ENCODE measurements around the gene ABCA7.

ABCA7 gene

DNA sequence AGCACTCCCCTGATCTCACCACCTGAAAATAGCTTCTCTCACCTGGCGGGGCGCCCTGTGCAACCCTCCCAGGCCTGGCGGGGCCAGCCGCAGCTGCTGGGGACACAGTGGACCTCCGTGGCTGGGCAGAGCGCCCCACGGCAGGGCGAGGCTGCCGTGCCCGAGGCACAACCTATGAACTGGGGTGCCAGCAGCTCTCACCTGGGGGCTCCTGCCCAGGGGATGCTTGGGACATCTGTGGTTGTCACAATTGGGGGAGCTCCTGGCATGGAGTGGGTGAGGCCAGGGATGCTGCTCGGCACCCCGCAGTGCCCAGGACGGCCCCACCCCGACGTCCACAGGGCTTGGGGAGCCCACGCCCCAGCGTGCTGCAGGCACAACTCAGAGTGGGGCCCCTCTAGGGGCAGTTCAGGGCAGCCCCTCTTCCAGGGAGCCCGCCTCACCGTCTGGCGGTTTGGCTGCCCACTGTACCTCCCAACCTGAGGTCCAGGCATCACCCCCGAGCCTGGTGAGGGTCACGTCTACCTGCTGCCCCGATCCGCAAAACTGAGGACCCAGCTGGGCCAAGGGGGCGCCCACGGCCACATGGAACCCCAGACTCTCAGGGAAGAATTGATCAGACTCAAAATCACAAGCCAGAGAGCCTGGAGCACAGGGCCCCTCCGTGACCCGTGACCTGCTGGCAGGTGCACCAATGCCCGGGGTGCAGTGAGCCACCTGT lies 24.7 kb upstream of the ABCA7 start:
- peak overlapping the region; percentile 14; the same call in 1 of the 2 replicates for H3K9ac ChIP-seq (ENCODE audit: low read length)
- H3K27me3 ChIP-seq (replicated peaks; ENCODE audit: insufficient read depth, low read length): no peaks in the 10 kb centered on the region
- peak overlapping the region; percentile 73; the same call in 1 of the 2 replicates for H3K4me2 ChIP-seq (ENCODE audit: low read depth, low read length)
- peaks cover 83% of the 10 kb centered on the region for H3K79me2 ChIP-seq (ENCODE audit: low read length)
- peaks cover 18% of the 10 kb centered on the region for H3F3A ChIP-seq (ENCODE audit: insufficient read depth, low read length)
- peaks cover 25% of the 10 kb centered on the region for H4K20me1 ChIP-seq (ENCODE audit: insufficient read depth, low read length)
- no peak overlapping the region for H3K4me3 ChIP-seq (ENCODE audit: low read length)
- H3K9me2 ChIP-seq (replicated peaks; ENCODE audit: insufficient read depth, low read length): no peaks in the 10 kb centered on the region
- DNase-seq: no peak
- peaks cover 45% of the 10 kb centered on the region for H3K4me1 ChIP-seq (ENCODE audit: low read length)
- H3K36me3 ChIP-seq (replicated peaks; ENCODE audit: insufficient read depth, low read length): peaks cover 13% of the 10 kb centered on the region
- H2AFZ ChIP-seq (ENCODE audit: low read length): no peak overlapping the region
- TF ChIP-seq CTCF (IDR thresholded peaks at IDR 0.05; ENCODE audit: low read length) (no peak), EZH2phosphoT487 (IDR thresholded peaks at IDR 0.05; ENCODE audit: low read length) (no peak), EZH2 (optimal IDR thresholded peaks at IDR 0.05; ENCODE audit: low read depth, low read length) (no peak)
- peak overlapping the region; percentile 60; the same call in 1 of the 2 replicates for H3K27ac ChIP-seq (ENCODE audit: low read length)
- no peaks in the 10 kb centered on the region for H3K9me3 ChIP-seq (replicated peaks; ENCODE audit: insufficient read depth, low read length)

DNA sequence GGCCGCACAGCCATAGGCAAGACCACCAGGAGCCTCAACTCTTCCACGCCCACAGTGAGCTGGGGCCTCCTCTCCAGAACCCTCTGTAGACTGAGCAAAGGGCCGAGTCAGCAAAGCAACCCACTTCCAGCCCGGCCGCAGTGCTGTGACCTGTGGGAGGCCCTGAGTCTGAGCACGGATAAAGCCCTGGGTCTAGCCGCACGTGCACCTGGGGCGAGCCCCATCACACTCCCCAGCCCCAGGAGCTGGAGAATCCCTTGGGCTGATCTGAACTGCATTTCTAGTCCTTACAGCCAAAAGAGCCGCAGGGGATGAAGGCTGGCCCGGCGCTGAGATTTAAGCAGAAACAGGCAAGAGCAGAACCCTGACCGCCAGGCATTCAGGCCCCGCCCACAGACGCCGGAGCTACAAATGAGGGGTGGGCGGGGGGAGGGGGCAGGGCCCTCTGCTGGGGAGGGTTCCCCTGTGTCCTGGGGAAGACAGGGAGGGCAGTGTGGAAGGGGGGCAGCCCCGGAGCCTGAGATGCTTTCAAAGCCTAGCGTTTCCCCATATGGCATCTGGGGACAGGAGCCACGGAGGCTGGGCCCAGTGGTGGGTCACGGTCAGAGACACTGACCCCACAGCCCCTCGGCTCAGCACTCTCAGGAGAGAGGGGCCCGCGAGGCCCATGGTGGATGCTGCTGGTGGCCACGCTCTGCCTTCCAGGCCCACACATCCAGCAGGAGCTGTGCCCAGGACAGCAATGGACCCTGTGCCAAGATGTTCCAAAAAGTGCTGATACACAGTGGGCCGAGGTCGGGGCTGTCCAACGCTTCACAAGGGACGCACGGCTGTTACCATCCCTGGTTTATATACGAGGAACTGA lies 23.9 kb upstream of the ABCA7 start:
- H2AFZ ChIP-seq (ENCODE audit: low read length): no peak overlapping the region
- TF ChIP-seq EZH2phosphoT487 (IDR thresholded peaks at IDR 0.05; ENCODE audit: low read length): no peak
- TF ChIP-seq CTCF (IDR thresholded peaks at IDR 0.05; ENCODE audit: low read length): no peak
- TF ChIP-seq EZH2 (optimal IDR thresholded peaks at IDR 0.05; ENCODE audit: low read depth, low read length): no peak
- peak overlapping the region; percentile 73 for H3K4me2 ChIP-seq (ENCODE audit: low read depth, low read length)
- H3K79me2 ChIP-seq (ENCODE audit: low read length): peaks cover 88% of the 10 kb centered on the region
- H4K20me1 ChIP-seq (ENCODE audit: insufficient read depth, low read length): peaks cover 25% of the 10 kb centered on the region
- DNase-seq: peak; percentile 90
- H3K4me1 ChIP-seq (ENCODE audit: low read length): peaks cover 45% of the 10 kb centered on the region
- H3K4me3 ChIP-seq (ENCODE audit: low read length): peak overlapping the region; percentile 21
- H3K9ac ChIP-seq (ENCODE audit: low read length): peak overlapping the region; percentile 45
- no peaks in the 10 kb centered on the region for H3K9me3 ChIP-seq (replicated peaks; ENCODE audit: insufficient read depth, low read length)
- peaks cover 18% of the 10 kb centered on the region for H3F3A ChIP-seq (ENCODE audit: insufficient read depth, low read length)
- peak overlapping the region; percentile 60 for H3K27ac ChIP-seq (ENCODE audit: low read length)
- H3K27me3 ChIP-seq (replicated peaks; ENCODE audit: insufficient read depth, low read length): no peaks in the 10 kb centered on the region
- H3K9me2 ChIP-seq (replicated peaks; ENCODE audit: insufficient read depth, low read length): no peaks in the 10 kb centered on the region
- H3K36me3 ChIP-seq (replicated peaks; ENCODE audit: insufficient read depth, low read length): peaks cover 12% of the 10 kb centered on the region; the same call in 1 of the 2 replicates

- H3K79me2 ChIP-seq (ENCODE audit: low read length): peaks cover 88% of the 10 kb centered on the region
- peaks cover 25% of the 10 kb centered on the region for H4K20me1 ChIP-seq (ENCODE audit: insufficient read depth, low read length)
- H3K4me1 ChIP-seq (ENCODE audit: low read length): peaks cover 45% of the 10 kb centered on the region
Measured at GRCh38 chr19:1016647-1017114, 23.2 kb upstream of the ABCA7 start.

More at GRCh38 chr19:1016647-1017114, 23.2 kb upstream of the ABCA7 start:
- Histone ChIP-seq H2AFZ (ENCODE audit: low read length) (no peak overlapping the region), H3K9ac (ENCODE audit: low read length) (peak overlapping the region; percentile 45), H3K4me2 (ENCODE audit: low read depth, low read length) (peak overlapping the region; percentile 73), H3K9me2 (replicated peaks; ENCODE audit: insufficient read depth, low read length) (no peaks in the 10 kb centered on the region), H3F3A (ENCODE audit: insufficient read depth, low read length) (peaks cover 20% of the 10 kb centered on the region), H3K36me3 (replicated peaks; ENCODE audit: insufficient read depth, low read length) (peaks cover 10% of the 10 kb centered on the region; the same call in 1 of the 2 replicates), H3K9me3 (replicated peaks; ENCODE audit: insufficient read depth, low read length) (no peaks in the 10 kb centered on the region), H3K4me3 (ENCODE audit: low read length) (peak overlapping the region; percentile 21), H3K27me3 (replicated peaks; ENCODE audit: insufficient read depth, low read length) (no peaks in the 10 kb centered on the region), H3K27ac (ENCODE audit: low read length) (peak overlapping the region; percentile 60)
- DNase-seq: peak; percentile 50
- no peak for TF ChIP-seq EZH2 (optimal IDR thresholded peaks at IDR 0.05; ENCODE audit: low read depth, low read length)
- TF ChIP-seq EZH2phosphoT487 (IDR thresholded peaks at IDR 0.05; ENCODE audit: low read length): no peak
- TF ChIP-seq CTCF (IDR thresholded peaks at IDR 0.05; ENCODE audit: low read length): no peak
